A375 (cell line): ENCODE data around the gene HSFY1. TPM values are rescaled to one million over a fixed set of nuclear protein-coding genes. Genes with fewer than 3 reads are reported as not detected.

Experiments used
- small RNA-seq: library from RNA; depleted of rRNA; stranded (forward); fragments of <200 nt; gene quantifications from one replicate; pipeline ENCODE3, GENCODE V24; 2014
- total RNA-seq: library from RNA; depleted of rRNA; stranded (reverse); fragments of >200 nt; shearing (Covaris generic); gene quantifications from 2 replicates; pipeline ENCODE4 v1.2.3, GENCODE V29; 2014; rRNA removed

The HSFY1 gene, protein sequence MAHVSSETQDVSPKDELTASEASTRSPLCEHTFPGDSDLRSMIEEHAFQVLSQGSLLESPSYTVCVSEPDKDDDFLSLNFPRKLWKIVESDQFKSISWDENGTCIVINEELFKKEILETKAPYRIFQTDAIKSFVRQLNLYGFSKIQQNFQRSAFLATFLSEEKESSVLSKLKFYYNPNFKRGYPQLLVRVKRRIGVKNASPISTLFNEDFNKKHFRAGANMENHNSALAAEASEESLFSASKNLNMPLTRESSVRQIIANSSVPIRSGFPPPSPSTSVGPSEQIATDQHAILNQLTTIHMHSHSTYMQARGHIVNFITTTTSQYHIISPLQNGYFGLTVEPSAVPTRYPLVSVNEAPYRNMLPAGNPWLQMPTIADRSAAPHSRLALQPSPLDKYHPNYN
- total RNA-seq = not detected in 2 replicates

DNA sequence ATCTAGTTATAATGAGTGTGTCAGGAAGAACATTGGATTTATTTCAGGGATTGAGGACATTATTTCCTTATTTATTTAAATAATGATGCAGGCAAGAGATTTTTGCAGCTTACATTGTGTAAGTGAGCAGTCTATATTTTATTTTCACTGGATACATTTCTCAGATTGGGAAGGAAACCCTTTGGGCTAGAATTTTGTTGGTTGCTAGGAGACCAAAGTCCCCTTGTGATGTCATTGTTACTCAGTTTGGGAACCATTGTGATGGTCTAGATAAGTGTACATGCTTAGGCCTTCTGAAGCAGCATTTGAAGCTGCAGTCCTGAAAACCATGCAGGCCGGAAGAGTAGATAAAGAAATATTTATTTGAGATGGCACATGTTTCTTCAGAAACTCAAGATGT, at the start of gene HSFY1:
HSFY1 (plus strand) TSS at position 301 of the 400 bp plus-strand sequence; CDS start at position 369, 68 bp downstream.

Small RNA genes within 50 kb of the gene (small RNA-seq; reads per million reads assigned to genes)
- gene GPM6BP1 (not detected), gene PRYP5 (not detected)

Other genes starting within 250 kb of the HSFY1 start
- gene HSFY2, start 227.0 kb downstream of the HSFY1 start, total RNA-seq = not detected in 2 replicates